Astrocyte of the hippocampus (primary cell): Measurements from ENCODE around the gene LOX.

Experiments
- DNase-seq: peaks from one replicate; pipeline ENCODE4 v3.0.0; 2011; ENCODE audit warnings: low read depth, low spot score

The LOX gene

GRCh38 chr5:122053181-122054109 lies 24.6 kb downstream of the LOX start:
- no peak for DNase-seq

- no peak for DNase-seq
Measured at GRCh38 chr5:122051569-122051968, 26.5 kb downstream of the LOX start.

- DNase-seq, result no peak
Measured at GRCh38 chr5:122050959-122051358, 27.1 kb downstream of the LOX start.

GRCh38 chr5:122040636-122041302 lies 37.3 kb downstream of the LOX start:
- no peak for DNase-seq

- no peak for DNase-seq
Measured at GRCh38 chr5:122036326-122036725, 41.7 kb downstream of the LOX start.

GRCh38 chr5:122035913-122036312 lies 42.1 kb downstream of the LOX start:
- no peak for DNase-seq

- no peak for DNase-seq
Measured at GRCh38 chr5:122031836-122032235, 46.2 kb downstream of the LOX start.

- DNase-seq, result no peak
Measured at GRCh38 chr5:122030251-122030650, 47.8 kb downstream of the LOX start.

GRCh38 chr5:122029818-122030217 lies 48.2 kb downstream of the LOX start:
- DNase-seq, result no peak

GRCh38 chr5:122022966-122023365 lies 55.1 kb downstream of the LOX start:
- DNase-seq, result no peak

GRCh38 chr5:122019919-122020590 lies 58.0 kb downstream of the LOX start:
- peak; percentile 12 for DNase-seq

GRCh38 chr5:122015471-122015870 lies 62.6 kb downstream of the LOX start:
- no peak for DNase-seq

GRCh38 chr5:122014236-122014935 lies 63.7 kb downstream of the LOX start:
- no peak for DNase-seq
